Neural cell (in vitro differentiated cells): ENCODE results near the gene RIOK1. TPM values are rescaled to one million over a fixed set of nuclear protein-coding genes. Genes with fewer than 3 reads are reported as not detected.

Experiments
- H2AFZ ChIP-seq: fragments of 200-600, 300-800 bp; sonication (generic), shearing (Covaris generic); 2 replicates; pipeline ENCODE4 v1.6.0; 2014; ENCODE audit warnings: low read depth, mild to moderate bottlenecking, antibody characterized with exemption, low read length, moderate library complexity
- H3F3A ChIP-seq: fragments of 200-600 bp; shearing (Covaris generic); 2 replicates; pipeline ENCODE4 v1.6.1; 2016; ENCODE audit warnings: mild to moderate bottlenecking, moderate library complexity, mixed read lengths, antibody characterized with exemption, low read length; ENCODE audit not compliant: insufficient read depth, poor library complexity, severe bottlenecking
- H3K27ac ChIP-seq: fragments of 200-600, 300-800 bp; sonication (generic), shearing (Covaris generic); 2 replicates; pipeline ENCODE4 v1.5.1; 2014; ENCODE audit warnings: mild to moderate bottlenecking, low read length, moderate library complexity
- H3K27me3 ChIP-seq: fragments of 300-800, 200-600 bp; sonication (generic), shearing (Covaris generic); 2 replicates; pipeline ENCODE4 v1.6.0; 2014; ENCODE audit warnings: mild to moderate bottlenecking, low read depth, low read length, moderate library complexity; ENCODE audit not compliant: insufficient read depth
- H3K36me3 ChIP-seq: fragments of 300-800, 200-600 bp; sonication (generic), shearing (Covaris generic); 2 replicates; pipeline ENCODE4 v1.5.1; 2014; ENCODE audit warnings: mild to moderate bottlenecking, antibody characterized with exemption, low read length, moderate library complexity; ENCODE audit not compliant: insufficient read depth
- H3K4me2 ChIP-seq: fragments of 300-800, 200-600 bp; sonication (generic), shearing (Covaris generic); 2 replicates; pipeline ENCODE4 v1.6.0; 2014; ENCODE audit warnings: mild to moderate bottlenecking, low read length
- H3K4me3 ChIP-seq: fragments of 300-800, 200-600 bp; sonication (generic), shearing (Covaris generic); 2 replicates; pipeline ENCODE4 v1.5.1; 2014; ENCODE audit warnings: mild to moderate bottlenecking, low read length, moderate library complexity
- H3K79me2 ChIP-seq: fragments of 200-600 bp; shearing (Covaris generic); replicated peaks from 2 replicates; pipeline ENCODE4 v1.6.0; 2014; ENCODE audit warnings: mild to moderate bottlenecking, low read length, moderate library complexity; ENCODE audit not compliant: insufficient read depth
- H3K9ac ChIP-seq: fragments of 300-800, 200-600 bp; sonication (generic), shearing (Covaris generic); 2 replicates; pipeline ENCODE4 v1.6.1; 2016; ENCODE audit warnings: mild to moderate bottlenecking, low read length, mixed read lengths
- H3K9me2 ChIP-seq: fragments of 200-600 bp; shearing (Covaris generic); 2 replicates; pipeline ENCODE4 v1.6.1; 2016; ENCODE audit warnings: mild to moderate bottlenecking, low read length, mixed read lengths; ENCODE audit not compliant: insufficient read depth
- H3K9me3 ChIP-seq: fragments of 200-600, 300-800 bp; sonication (generic), shearing (Covaris generic); 2 replicates; pipeline ENCODE4 v1.6.1; 2016; ENCODE audit warnings: mild to moderate bottlenecking, mixed run types, low read length, moderate library complexity, mixed read lengths
- H4K20me1 ChIP-seq: fragments of 200-600 bp; shearing (Covaris generic); 2 replicates; pipeline ENCODE4 v1.6.1; 2016; ENCODE audit warnings: mild to moderate bottlenecking, mixed run types; ENCODE audit not compliant: insufficient read depth
- CTCF ChIP-seq: fragments of 450-650 bp; IDR thresholded peaks from 2 replicates; pipeline ENCODE4 v1.5.1; 2014; ENCODE audit warnings: antibody characterized with exemption, mild to moderate bottlenecking, moderate library complexity; ENCODE audit not compliant: poor library complexity, severe bottlenecking
- EP300 ChIP-seq: fragments of 450-650 bp; conservative IDR thresholded peaks from 2 replicates; pipeline ENCODE4 v1.6.1; 2014; ENCODE audit warnings: antibody characterized with exemption, mild to moderate bottlenecking, moderate library complexity; ENCODE audit not compliant: poor library complexity, severe bottlenecking
- EZH2 ChIP-seq: fragments of 200-600, 300-800 bp; shearing (Covaris generic), sonication (generic); IDR thresholded peaks from 2 replicates; pipeline ENCODE4 v1.6.1; 2014; ENCODE audit warnings: antibody characterized with exemption, low read length, borderline replicate concordance, mild to moderate bottlenecking; ENCODE audit not compliant: insufficient read depth, poor library complexity, severe bottlenecking
- MXI1 ChIP-seq: fragments of 450-650 bp; conservative IDR thresholded peaks from 2 replicates; pipeline ENCODE4 v1.6.1; 2014; ENCODE audit warnings: antibody characterized with exemption, mild to moderate bottlenecking; ENCODE audit not compliant: poor library complexity, severe bottlenecking
- POLR2AphosphoS5 ChIP-seq: IDR thresholded peaks from 2 replicates; pipeline ENCODE4 v1.6.1; 2012
- RAD21 ChIP-seq: fragments of 450-650 bp; conservative IDR thresholded peaks from 2 replicates; pipeline ENCODE4 v1.6.1; 2014; ENCODE audit warnings: antibody characterized with exemption, mild to moderate bottlenecking, moderate library complexity
- SMC3 ChIP-seq: fragments of 450-650 bp; conservative IDR thresholded peaks from 2 replicates; pipeline ENCODE4 v1.6.1; 2014; ENCODE audit warnings: antibody characterized with exemption, mild to moderate bottlenecking, moderate library complexity; ENCODE audit not compliant: poor library complexity
- TAF1 ChIP-seq: IDR thresholded peaks from 2 replicates; pipeline ENCODE4 v1.6.1; 2012; ENCODE audit warnings: low read depth
- polyA plus RNA-seq: library from polyadenylated mRNA; depleted of rRNA; stranded (reverse); fragments of >200 nt; gene quantifications from 2 replicates; pipeline ENCODE4 v1.2.3, GENCODE V29; 2014
- TF ChIP-seq, protein P1 (sequence below): IDR thresholded peaks from 2 replicates; pipeline ENCODE4 v1.6.1; 2012; ENCODE audit warnings: borderline replicate concordance

Gene RIOK1
- polyA plus RNA-seq, 1 donor from 2014 or later = 27.4 TPM

DNA sequence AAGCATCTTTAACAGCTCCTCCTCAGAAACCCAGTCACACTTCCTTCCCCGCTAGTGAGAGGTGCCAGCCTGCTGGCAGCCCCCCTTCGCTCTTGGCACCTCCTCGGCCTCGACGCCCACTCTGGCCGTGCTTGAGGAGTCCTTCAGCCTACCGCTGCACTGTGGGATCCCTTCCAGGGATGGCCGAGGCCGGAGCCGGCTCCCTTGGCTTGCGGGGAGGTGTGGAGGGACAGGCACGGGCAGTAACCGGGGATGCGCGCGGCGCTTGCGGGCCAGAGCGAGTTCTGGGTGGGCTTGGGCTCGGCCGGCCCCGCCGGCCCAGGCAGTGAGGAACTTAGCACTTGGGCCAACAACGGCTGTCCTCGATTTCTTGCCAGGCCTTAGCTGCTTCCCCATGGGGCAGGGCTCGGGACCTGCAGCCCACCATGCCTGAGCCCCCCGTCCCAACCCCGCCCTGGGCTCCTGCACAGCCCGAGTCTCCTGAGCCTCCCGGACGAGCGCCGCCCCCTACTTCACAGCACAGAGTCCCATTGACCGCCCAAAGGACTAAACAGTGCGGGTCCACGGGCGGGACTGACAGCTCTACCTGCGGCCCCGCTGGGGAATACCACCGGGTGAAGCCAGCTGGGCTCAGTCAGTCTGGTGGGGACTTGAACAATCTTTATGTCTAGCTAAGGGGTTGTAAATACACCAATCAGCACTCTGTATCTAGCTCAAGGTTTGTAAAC is 51.6 kb downstream of the RIOK1 start:
- H3K9ac ChIP-seq = no peak overlapping the region

GRCh38 chr6:7442467-7442866 is 52.9 kb downstream of the RIOK1 start:
- H3K79me2 ChIP-seq = no peaks in the 10 kb centered on the region
- H3K9ac ChIP-seq = no peak overlapping the region
- no peak overlapping the region for H3K4me2 ChIP-seq
- no peaks in the 10 kb centered on the region for H4K20me1 ChIP-seq
- no peak overlapping the region for H3K4me3 ChIP-seq
- H3K36me3 ChIP-seq = no peaks in the 10 kb centered on the region
- H3K27ac ChIP-seq = no peak overlapping the region
- no peaks in the 10 kb centered on the region for H3K9me2 ChIP-seq
- no peak overlapping the region for H2AFZ ChIP-seq
- H3K27me3 ChIP-seq = peaks cover 12% of the 10 kb centered on the region
- H3F3A ChIP-seq = no peaks in the 10 kb centered on the region
- H3K9me3 ChIP-seq = no peaks in the 10 kb centered on the region
- TF ChIP-seq POLR2AphosphoS5 (no peak), MXI1 (no peak), TAF1 (no peak), EZH2 (no peak), SMC3 (no peak), CTCF (no peak), RAD21 (no peak)
- TF ChIP-seq, protein P1, sequence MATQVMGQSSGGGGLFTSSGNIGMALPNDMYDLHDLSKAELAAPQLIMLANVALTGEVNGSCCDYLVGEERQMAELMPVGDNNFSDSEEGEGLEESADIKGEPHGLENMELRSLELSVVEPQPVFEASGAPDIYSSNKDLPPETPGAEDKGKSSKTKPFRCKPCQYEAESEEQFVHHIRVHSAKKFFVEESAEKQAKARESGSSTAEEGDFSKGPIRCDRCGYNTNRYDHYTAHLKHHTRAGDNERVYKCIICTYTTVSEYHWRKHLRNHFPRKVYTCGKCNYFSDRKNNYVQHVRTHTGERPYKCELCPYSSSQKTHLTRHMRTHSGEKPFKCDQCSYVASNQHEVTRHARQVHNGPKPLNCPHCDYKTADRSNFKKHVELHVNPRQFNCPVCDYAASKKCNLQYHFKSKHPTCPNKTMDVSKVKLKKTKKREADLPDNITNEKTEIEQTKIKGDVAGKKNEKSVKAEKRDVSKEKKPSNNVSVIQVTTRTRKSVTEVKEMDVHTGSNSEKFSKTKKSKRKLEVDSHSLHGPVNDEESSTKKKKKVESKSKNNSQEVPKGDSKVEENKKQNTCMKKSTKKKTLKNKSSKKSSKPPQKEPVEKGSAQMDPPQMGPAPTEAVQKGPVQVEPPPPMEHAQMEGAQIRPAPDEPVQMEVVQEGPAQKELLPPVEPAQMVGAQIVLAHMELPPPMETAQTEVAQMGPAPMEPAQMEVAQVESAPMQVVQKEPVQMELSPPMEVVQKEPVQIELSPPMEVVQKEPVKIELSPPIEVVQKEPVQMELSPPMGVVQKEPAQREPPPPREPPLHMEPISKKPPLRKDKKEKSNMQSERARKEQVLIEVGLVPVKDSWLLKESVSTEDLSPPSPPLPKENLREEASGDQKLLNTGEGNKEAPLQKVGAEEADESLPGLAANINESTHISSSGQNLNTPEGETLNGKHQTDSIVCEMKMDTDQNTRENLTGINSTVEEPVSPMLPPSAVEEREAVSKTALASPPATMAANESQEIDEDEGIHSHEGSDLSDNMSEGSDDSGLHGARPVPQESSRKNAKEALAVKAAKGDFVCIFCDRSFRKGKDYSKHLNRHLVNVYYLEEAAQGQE = no peak

More for the DNA sequence above, 51.6 kb downstream of the RIOK1 start:
- Histone ChIP-seq H3F3A (no peaks in the 10 kb centered on the region), H3K4me2 (no peak overlapping the region), H3K36me3 (no peaks in the 10 kb centered on the region), H3K27me3 (peaks cover 12% of the 10 kb centered on the region), H3K9me2 (no peaks in the 10 kb centered on the region), H2AFZ (no peak overlapping the region), H3K79me2 (no peaks in the 10 kb centered on the region), H3K27ac (no peak overlapping the region), H4K20me1 (no peaks in the 10 kb centered on the region), H3K9me3 (no peaks in the 10 kb centered on the region), H3K4me3 (no peak overlapping the region)
- TF ChIP-seq EZH2 = no peak
- TF ChIP-seq POLR2AphosphoS5 = no peak
- no peak for TF ChIP-seq SMC3
- TF ChIP-seq, protein P1 = no peak
- no peak for TF ChIP-seq MXI1
- TF ChIP-seq RAD21 = no peak
- TF ChIP-seq CTCF = no peak
- no peak for TF ChIP-seq EP300
- TF ChIP-seq TAF1 = no peak
